Kidney (tissue), 22 donors: ENCODE measurements around the gene ZNF230. TPM values are rescaled to one million over a fixed set of nuclear protein-coding genes. Genes with fewer than 3 reads are reported as not detected.

ENCODE experiments used
- DNase-seq, 5 donors: peaks; one replicate each; pipeline ENCODE4 v3.0.0-alpha.2; 2013 to 2020
- FAIRE-seq: peaks from 2 replicates; lab custom pipeline; 2012; peaks lifted over from hg19 to GRCh38; lab: Jason Lieb, UNC
- H3K27ac ChIP-seq, 2 donors: one replicate each; pipeline ENCODE4 v1.7.0; 2013; ENCODE audit warnings: low read depth in 2 of 2, low read length in 2 of 2, inconsistent platforms in 1 of 2
- H3K27me3 ChIP-seq: one replicate; pipeline ENCODE4 v1.7.1; 2013; ENCODE audit warnings: low read length, inconsistent platforms; ENCODE audit not compliant: control insufficient read depth, insufficient read depth
- H3K36me3 ChIP-seq, 3 donors: one replicate each; pipeline versions ENCODE4 v1.7.0 to v1.7.1; 2013; ENCODE audit warnings: low read length in 3 of 3, control low read depth in 1 of 3, inconsistent platforms in 1 of 3; ENCODE audit not compliant: insufficient read depth in 3 of 3, control insufficient read depth in 2 of 3
- H3K4me1 ChIP-seq, 3 donors: one replicate each; pipeline versions ENCODE4 v1.7.0 to v1.7.1; 2013; ENCODE audit warnings: low read length in 3 of 3, inconsistent platforms in 1 of 3, low read depth in 1 of 3; ENCODE audit not compliant: control insufficient read depth in 2 of 3, insufficient read depth in 2 of 3
- H3K4me3 ChIP-seq, 3 donors: one replicate each; pipeline versions ENCODE4 v1.7.0 to v1.8.1; 2013; ENCODE audit warnings: low read length in 3 of 3, control low read depth in 1 of 3, inconsistent platforms in 1 of 3
- H3K9ac ChIP-seq, 3 donors: one replicate each; pipeline versions ENCODE4 v1.7.0 to v1.7.1; 2013; ENCODE audit warnings: low read length in 3 of 3, control low read depth in 1 of 3, inconsistent platforms in 1 of 3
- H3K9me3 ChIP-seq, 3 donors: one replicate each; pipeline versions ENCODE4 v1.7.0 to v1.7.1; 2013; ENCODE audit warnings: low read length in 3 of 3, control low read depth in 1 of 3, inconsistent platforms in 1 of 3; ENCODE audit not compliant: control insufficient read depth in 2 of 3, insufficient read depth in 1 of 3
- CTCF ChIP-seq: IDR thresholded peaks from 3 replicates; pipeline ENCODE4 v1.5.1; 2012; ENCODE audit warnings: mild to moderate bottlenecking, moderate library complexity, borderline replicate concordance; ENCODE audit not compliant: insufficient read depth; ENCODE audit errors: extremely low read depth
- intact Hi-C: fragments of 100-400 bp; cut with DNase I; formaldehyde crosslinking; loops from one replicate; pipeline ENCODE4 v1.11.1; 2022
- long read RNA-seq, 10 donors: library from polyadenylated mRNA in 1 of 10; unstranded in 1 of 10; transcript quantifications; one replicate each; pipeline ENCODE4 v2.0.0 and lab custom pipeline, GENCODE V29; 2021 to 2026
- polyA plus RNA-seq: library from polyadenylated mRNA; stranded (reverse); fragments of 350-450 nt; fragmentation: Illumina TruSeq; extraction: RNeasy Lipid Tissue Mini Kit (QIAGEN cat#74804); gene quantifications from one replicate; pipeline ENCODE4 v1.2.3, GENCODE V29; 2014; ENCODE audit warnings: low read depth, low replicate concordance; ENCODE audit not compliant: insufficient read depth
- total RNA-seq: library from RNA; stranded (reverse); fragmentation: NEBNext Ultra II Directional; extraction: Animal tissue kit (Norgen Biotek cat#: 25700); gene quantifications from one replicate; pipeline ENCODE4 v1.2.1, GENCODE V29; 2021
- donor health status: control.
- donor health status: control.
- donor health status: control.
- donor health status: control.
- donor health status: control.
- donor health status: DM: yes; HTN: yes; CAD: no.
- donor health status: Normal renal cell carcinoma (clear cell type).

Gene ZNF230
- 7.1 TPM for total RNA-seq
- polyA plus RNA-seq: 1.6 TPM
- long read RNA-seq, donor 1, full-length matches to known transcripts: 3 of 3 reads
- long read RNA-seq, donor 1, partial matches to known transcripts: 0 of 3 reads
- long read RNA-seq, donor 1, other reads (novel, unspliced or antisense): 0 of 3 reads
- long read RNA-seq, donor 2, full-length matches to known transcripts: 3 of 3 reads
- long read RNA-seq, donor 2, partial matches to known transcripts: 0 of 3 reads
- long read RNA-seq, donor 2, other reads (novel, unspliced or antisense): 0 of 3 reads
- long read RNA-seq, donor 3, full-length matches to known transcripts: 4 of 4 reads
- long read RNA-seq, donor 3, partial matches to known transcripts: 0 of 4 reads
- long read RNA-seq, donor 3, other reads (novel, unspliced or antisense): 0 of 4 reads
- long read RNA-seq, donor 4, full-length matches to known transcripts: 1 of 1 reads
- long read RNA-seq, donor 4, partial matches to known transcripts: 0 of 1 reads
- long read RNA-seq, donor 4, other reads (novel, unspliced or antisense): 0 of 1 reads
- long read RNA-seq, donor 5: 0 reads
- long read RNA-seq, donor 6, full-length matches to known transcripts: 3 of 3 reads
- long read RNA-seq, donor 6, partial matches to known transcripts: 0 of 3 reads
- long read RNA-seq, donor 6, other reads (novel, unspliced or antisense): 0 of 3 reads
- long read RNA-seq, donor 7, full-length matches to known transcripts: 5 of 5 reads
- long read RNA-seq, donor 7, partial matches to known transcripts: 0 of 5 reads
- long read RNA-seq, donor 7, other reads (novel, unspliced or antisense): 0 of 5 reads
- long read RNA-seq, donor 8, full-length matches to known transcripts: 1 of 1 reads
- long read RNA-seq, donor 8, partial matches to known transcripts: 0 of 1 reads
- long read RNA-seq, donor 8, other reads (novel, unspliced or antisense): 0 of 1 reads
- long read RNA-seq, donor 9, full-length matches to known transcripts: 1 of 1 reads
- long read RNA-seq, donor 9, partial matches to known transcripts: 0 of 1 reads
- long read RNA-seq, donor 9, other reads (novel, unspliced or antisense): 0 of 1 reads
- long read RNA-seq, donor 10, full-length matches to known transcripts: 2 of 2 reads
- long read RNA-seq, donor 10, partial matches to known transcripts: 0 of 2 reads
- long read RNA-seq, donor 10, other reads (novel, unspliced or antisense): 0 of 2 reads

- DNase-seq: peak; percentile 93 to 99 (median 95)
- peak within 1 kb of the TSS; percentile 93 to 98 (median 94) for H3K4me3 ChIP-seq
- H3K27ac ChIP-seq: peak within 1 kb of the TSS; percentile 49 to 53
- FAIRE-seq: peak; percentile 80
- intact Hi-C loops: no loop called here
- H3K4me1 ChIP-seq: peaks cover 4 to 11% (median 7%) of the 10 kb centered on the region in 3 donors
- H3K9ac ChIP-seq: peak within 1 kb of the TSS; percentile 85 to 96 (median 93)
- H3K36me3 ChIP-seq: peaks cover 6 to 7% (median 7%) of the 10 kb centered on the region in 3 donors
- H3K27me3 ChIP-seq: no peaks in the 10 kb centered on the region
- H3K9me3 ChIP-seq: peaks cover 0 to 15% (median 0%) of the 10 kb centered on the region in 3 donors
- no peak for TF ChIP-seq CTCF
Observed at GRCh38 chr19:44002566-44003460, at the start of gene ZNF230. Gene ZNF230, plus strand, starts transcription at chr19:44002957. Its CDS starts 4,122 bp downstream, at chr19:44007079.

DNA sequence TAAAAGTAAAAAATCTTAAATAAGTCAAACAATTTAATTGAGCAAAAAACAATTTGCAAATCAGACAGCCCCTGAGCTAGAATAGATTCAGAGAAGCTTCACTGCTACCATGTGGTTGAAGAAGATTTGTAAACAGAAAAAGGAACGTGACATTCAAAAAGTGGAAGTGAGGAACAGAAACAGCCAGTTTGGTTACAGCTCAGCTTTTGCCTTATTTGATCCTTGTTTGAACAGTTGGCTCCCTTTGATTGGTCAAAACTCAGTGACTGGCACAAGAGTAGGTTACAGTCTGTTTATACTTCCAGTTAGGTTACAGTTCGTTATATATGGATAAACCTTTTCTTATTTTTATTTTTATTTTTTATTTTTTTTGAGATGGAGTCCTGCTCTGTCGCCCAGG lies 45.9 kb upstream of the ZNF230 start:
- H3K27me3 ChIP-seq: no peaks in the 10 kb centered on the region
- no peaks in the 10 kb centered on the region for H3K4me1 ChIP-seq
- intact Hi-C loops: no loop called here
- H3K9ac ChIP-seq: no peak overlapping the region
- H3K4me3 ChIP-seq: no peak overlapping the region
- TF ChIP-seq CTCF: no peak
- H3K9me3 ChIP-seq: peaks cover 0 to 57% (median 6%) of the 10 kb centered on the region in 3 donors
- peaks cover 0 to 2% (median 0%) of the 10 kb centered on the region in 3 donors for H3K36me3 ChIP-seq
- FAIRE-seq (no peak), DNase-seq (no peak)
- no peak overlapping the region for H3K27ac ChIP-seq

GRCh38 chr19:43957891-43958290 lies 44.9 kb upstream of the ZNF230 start:
- TF ChIP-seq CTCF: no peak
- Histone ChIP-seq H3K4me3 (no peak overlapping the region), H3K27ac (no peak overlapping the region), H3K36me3 (peaks cover 0 to 2% (median 0%) of the 10 kb centered on the region in 3 donors), H3K27me3 (no peaks in the 10 kb centered on the region), H3K9me3 (peaks cover 2 to 61% (median 11%) of the 10 kb centered on the region in 3 donors), H3K4me1 (no peaks in the 10 kb centered on the region), H3K9ac (no peak overlapping the region)
- no peak for FAIRE-seq
- intact Hi-C loops: no loop called here
- no peak for DNase-seq
